Spinal cord (tissue), 10 donors: ENCODE data around the gene PLEKHJ1. TPM values are rescaled to one million over a fixed set of nuclear protein-coding genes. Genes with fewer than 3 reads are reported as not detected.
A peak's percentile ranks its signal among the peaks of the same experiment; 100 is the strongest.

Source experiments
- DNase-seq, 6 donors: peaks; one replicate each; pipeline versions ENCODE4 v3.0.0 to v3.0.0-alpha.2; 2013 to 2015; ENCODE audit warnings: low spot score in 6 of 6, low read depth in 4 of 6
- H3K27ac ChIP-seq: one replicate; pipeline ENCODE4 v1.5.1; 2013; ENCODE audit warnings: low read depth, low read length, control low read depth
- H3K27me3 ChIP-seq: one replicate; pipeline ENCODE4 v1.6.1; 2013; ENCODE audit warnings: low read length; ENCODE audit not compliant: control insufficient read depth, insufficient read depth
- H3K36me3 ChIP-seq: one replicate; pipeline ENCODE4 v1.6.1; 2013; ENCODE audit warnings: low read length; ENCODE audit not compliant: control insufficient read depth, insufficient read depth
- H3K4me1 ChIP-seq: one replicate; pipeline ENCODE4 v1.6.1; 2013; ENCODE audit warnings: low read length; ENCODE audit not compliant: control insufficient read depth, insufficient read depth
- H3K4me3 ChIP-seq: one replicate; pipeline ENCODE4 v1.5.1; 2013; ENCODE audit warnings: low read depth, low read length, control low read depth
- H3K9me3 ChIP-seq: one replicate; pipeline ENCODE4 v1.6.1; 2013; ENCODE audit warnings: low read length; ENCODE audit not compliant: control insufficient read depth, insufficient read depth
- WGBS: methylation state at CpG from one replicate; pipeline ENCODE4 v1.1.5; 2013; ENCODE audit warnings: missing lambda C conversion rate; ENCODE audit not compliant: insufficient coverage; 5-methylcytosine and 5-hydroxymethylcytosine counted together
- polyA plus RNA-seq, 2 donors: library from polyadenylated mRNA; unstranded; fragments of 120-200 nt; gene quantifications; one replicate each; pipeline ENCODE4 v1.2.1, GENCODE V29; 2013; ENCODE audit not compliant: insufficient read length in 2 of 2
- total RNA-seq, 2 donors: library from RNA; depleted of rRNA in 1 of 2; stranded (reverse); fragments of 120-200 nt in 1 of 2; fragments of >200 nt in 1 of 2; gene quantifications; one replicate each; pipeline versions ENCODE4 v1.2.3 to v1.2.4, GENCODE V29; 2013 to 2014
- donor health status: healthy.

The PLEKHJ1 gene
- total and polyA plus RNA-seq, 4 donors, result 46.5 to 106 (median 84.2) TPM

- Histone ChIP-seq H3K9me3 (no peaks in the 10 kb centered on the region), H3K36me3 (peaks cover 80% of the 10 kb centered on the region), H3K27ac (no peak overlapping the region), H3K4me1 (peaks cover 44% of the 10 kb centered on the region), H3K4me3 (no peak overlapping the region), H3K27me3 (no peaks in the 10 kb centered on the region)
- DNase-seq, result no peak
- 79% methylated on average over 32 of the region's 32 CpGs for WGBS
Measured at GRCh38 chr19:2243274-2244124, 7.4 kb upstream of the PLEKHJ1 start.

DNA sequence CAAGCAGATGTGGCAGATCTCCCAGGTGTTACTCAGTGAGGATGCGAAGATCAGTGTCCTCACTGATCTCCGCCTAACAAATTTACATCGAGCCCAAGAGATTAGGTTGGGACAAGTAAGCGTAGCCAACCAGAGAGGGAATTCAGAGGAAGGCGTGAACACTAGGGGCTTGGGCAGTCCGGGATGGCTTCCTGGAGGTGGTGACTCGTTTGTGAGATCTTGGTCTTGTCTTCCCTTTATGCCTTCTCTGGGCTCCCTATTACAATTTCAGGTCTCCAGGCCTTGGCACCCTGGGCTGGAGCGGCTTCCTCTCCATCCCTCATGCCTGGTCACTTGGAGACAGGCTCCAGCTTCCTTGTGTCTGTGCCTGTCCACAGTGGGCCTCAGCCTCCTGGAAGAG is 6.7 kb upstream of the PLEKHJ1 start:
- Histone ChIP-seq H3K4me1 (peaks cover 49% of the 10 kb centered on the region), H3K9me3 (no peaks in the 10 kb centered on the region), H3K36me3 (peaks cover 78% of the 10 kb centered on the region), H3K27ac (no peak overlapping the region), H3K4me3 (no peak overlapping the region), H3K27me3 (no peaks in the 10 kb centered on the region)
- DNase-seq, result no peak
- 97% methylated on average over 7 of the region's 8 CpGs for WGBS

DNA sequence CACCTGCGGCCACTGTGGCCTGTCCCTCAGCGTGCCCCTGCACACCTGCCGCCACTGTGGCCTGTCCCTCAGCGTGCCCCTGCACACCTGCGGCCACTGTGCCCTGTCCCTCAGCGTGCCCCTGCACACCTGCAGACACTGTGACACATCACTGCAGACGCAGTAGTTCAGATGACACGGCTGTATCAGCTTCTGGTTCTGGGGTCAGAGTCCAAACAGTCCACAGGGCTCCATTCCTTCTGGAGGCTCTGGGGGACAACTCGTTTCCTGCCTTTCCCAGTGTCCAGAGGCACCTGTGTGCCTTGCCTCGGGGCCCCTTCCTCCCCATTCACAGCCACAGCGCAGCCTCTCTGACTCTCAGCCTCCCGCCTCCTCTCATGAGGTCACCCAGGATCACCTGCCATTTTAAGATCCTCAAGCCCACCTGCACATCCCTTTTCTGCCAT is 6.0 kb upstream of the PLEKHJ1 start:
- H3K36me3 ChIP-seq, result peaks cover 71% of the 10 kb centered on the region
- no peak for DNase-seq
- H3K4me1 ChIP-seq, result peaks cover 56% of the 10 kb centered on the region
- 92% methylated on average over 11 of the region's 12 CpGs for WGBS
- no peak overlapping the region for H3K4me3 ChIP-seq
- no peak overlapping the region for H3K27ac ChIP-seq
- no peaks in the 10 kb centered on the region for H3K27me3 ChIP-seq
- no peaks in the 10 kb centered on the region for H3K9me3 ChIP-seq

GRCh38 chr19:2240881-2241760 is 5.0 kb upstream of the PLEKHJ1 start:
- DNase-seq, result no peak
- Histone ChIP-seq H3K9me3 (no peaks in the 10 kb centered on the region), H3K4me1 (peaks cover 54% of the 10 kb centered on the region), H3K27me3 (no peaks in the 10 kb centered on the region), H3K27ac (no peak overlapping the region), H3K36me3 (peaks cover 61% of the 10 kb centered on the region), H3K4me3 (no peak overlapping the region)
- WGBS, result 82% methylated on average over 38 of the region's 41 CpGs

DNA sequence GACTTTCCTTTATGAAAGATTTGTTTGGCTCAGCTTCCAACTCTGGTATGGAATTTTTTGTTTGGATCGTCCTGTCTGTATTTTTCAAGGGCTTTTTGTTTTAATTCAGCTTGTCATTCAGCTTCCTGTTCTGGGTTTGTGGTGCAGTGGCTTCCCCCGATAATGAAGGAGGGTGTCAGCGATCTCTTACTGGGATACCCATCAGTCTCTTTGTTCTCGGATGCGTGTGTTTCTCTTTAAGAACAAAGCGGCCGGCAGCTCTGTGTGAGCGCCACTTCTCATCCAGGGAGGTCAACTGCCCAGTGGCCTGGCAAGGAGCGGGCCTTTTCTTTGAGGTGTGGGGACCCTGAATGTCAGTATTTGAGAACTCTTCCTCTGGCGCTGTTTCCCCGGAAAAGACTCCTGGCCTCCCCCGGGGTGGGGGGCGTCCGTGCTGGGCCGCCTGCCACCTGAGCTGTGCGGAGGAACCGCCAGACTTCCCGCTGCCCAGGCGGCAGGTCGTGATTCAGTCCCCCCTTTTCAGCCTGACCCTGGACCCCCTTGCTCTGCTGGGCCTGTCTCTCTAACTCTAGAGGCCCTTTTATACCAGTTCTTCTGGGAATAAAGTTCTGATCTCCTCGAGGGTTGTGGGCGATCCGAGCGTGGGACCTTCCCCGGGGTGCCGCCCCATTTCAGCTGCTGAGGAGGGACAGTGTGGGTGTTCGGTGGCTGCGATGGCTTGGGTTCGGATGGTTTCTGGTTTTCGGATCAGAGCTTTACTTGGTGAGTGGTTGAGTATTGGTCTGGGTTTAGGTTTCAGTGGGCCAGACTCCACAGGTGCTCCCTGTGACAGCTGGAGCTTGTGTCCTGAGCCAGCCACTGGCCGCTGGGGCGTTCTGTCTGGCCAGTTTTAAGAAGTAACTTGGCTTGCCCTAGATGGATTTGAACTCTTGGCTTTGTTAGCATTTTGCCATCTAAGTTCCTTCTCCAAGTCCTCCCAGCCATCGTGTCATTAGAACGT is 3.9 kb upstream of the PLEKHJ1 start:
- 25% methylated on average over 32 of the region's 34 CpGs for WGBS
- peak in 1 of 6 donors; percentile 34 for DNase-seq

DNA sequence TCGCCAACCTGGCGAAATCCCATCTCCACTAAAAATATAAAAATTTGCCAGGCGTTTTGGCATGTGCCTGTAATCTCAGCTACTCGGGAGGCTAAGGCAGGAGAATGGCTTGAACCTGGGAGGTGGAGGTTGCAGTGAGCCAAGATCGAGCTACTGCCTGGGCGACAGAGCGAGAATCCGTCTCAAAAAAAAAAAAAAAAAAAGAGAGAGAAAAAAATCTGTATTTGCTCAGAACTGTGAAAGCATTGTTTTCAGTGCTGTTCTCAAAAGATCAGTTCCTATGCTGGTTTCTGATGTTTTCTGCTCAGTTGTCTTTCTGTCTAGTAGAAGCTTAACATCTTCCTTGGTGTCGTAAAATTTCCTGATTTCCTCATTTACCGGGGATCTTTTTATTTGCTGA is 3.0 kb upstream of the PLEKHJ1 start:
- Histone ChIP-seq H3K4me1 (peaks cover 68% of the 10 kb centered on the region), H3K4me3 (peak overlapping the region; percentile 38), H3K27me3 (no peaks in the 10 kb centered on the region), H3K27ac (peak overlapping the region; percentile 69), H3K9me3 (no peaks in the 10 kb centered on the region), H3K36me3 (peaks cover 54% of the 10 kb centered on the region)
- DNase-seq, result no peak
- 60% methylated on average over 1 of the region's 10 CpGs for WGBS

More for the DNA sequence above, 3.9 kb upstream of the PLEKHJ1 start:
- peaks cover 59% of the 10 kb centered on the region for H3K4me1 ChIP-seq
- no peaks in the 10 kb centered on the region for H3K9me3 ChIP-seq
- H3K27ac ChIP-seq, result peak overlapping the region; percentile 69
- no peaks in the 10 kb centered on the region for H3K27me3 ChIP-seq
- peaks cover 54% of the 10 kb centered on the region for H3K36me3 ChIP-seq
- H3K4me3 ChIP-seq, result peak overlapping the region; percentile 38

DNA sequence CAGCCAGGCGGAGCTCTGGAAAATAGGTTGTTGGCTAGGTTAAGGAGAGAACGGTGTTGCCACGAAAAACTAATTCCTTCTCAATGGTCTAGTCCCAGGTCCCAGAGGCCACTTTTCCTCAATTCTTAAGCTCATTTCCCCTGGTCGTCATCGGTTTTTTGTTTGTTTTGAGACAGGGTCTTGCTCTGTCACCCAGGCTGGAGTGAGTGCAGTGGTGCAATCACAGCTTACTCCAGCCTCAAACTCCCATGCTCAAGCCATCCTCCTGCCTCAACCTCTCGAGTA is 1.7 kb upstream of the PLEKHJ1 start:
- H3K27me3 ChIP-seq, result no peaks in the 10 kb centered on the region
- DNase-seq, result no peak
- H3K27ac ChIP-seq, result no peak overlapping the region
- WGBS, result 83% methylated on average over 2 of the region's 6 CpGs
- peaks cover 77% of the 10 kb centered on the region for H3K4me1 ChIP-seq
- peaks cover 54% of the 10 kb centered on the region for H3K36me3 ChIP-seq
- no peaks in the 10 kb centered on the region for H3K9me3 ChIP-seq
- peak overlapping the region; percentile 68 for H3K4me3 ChIP-seq

DNA sequence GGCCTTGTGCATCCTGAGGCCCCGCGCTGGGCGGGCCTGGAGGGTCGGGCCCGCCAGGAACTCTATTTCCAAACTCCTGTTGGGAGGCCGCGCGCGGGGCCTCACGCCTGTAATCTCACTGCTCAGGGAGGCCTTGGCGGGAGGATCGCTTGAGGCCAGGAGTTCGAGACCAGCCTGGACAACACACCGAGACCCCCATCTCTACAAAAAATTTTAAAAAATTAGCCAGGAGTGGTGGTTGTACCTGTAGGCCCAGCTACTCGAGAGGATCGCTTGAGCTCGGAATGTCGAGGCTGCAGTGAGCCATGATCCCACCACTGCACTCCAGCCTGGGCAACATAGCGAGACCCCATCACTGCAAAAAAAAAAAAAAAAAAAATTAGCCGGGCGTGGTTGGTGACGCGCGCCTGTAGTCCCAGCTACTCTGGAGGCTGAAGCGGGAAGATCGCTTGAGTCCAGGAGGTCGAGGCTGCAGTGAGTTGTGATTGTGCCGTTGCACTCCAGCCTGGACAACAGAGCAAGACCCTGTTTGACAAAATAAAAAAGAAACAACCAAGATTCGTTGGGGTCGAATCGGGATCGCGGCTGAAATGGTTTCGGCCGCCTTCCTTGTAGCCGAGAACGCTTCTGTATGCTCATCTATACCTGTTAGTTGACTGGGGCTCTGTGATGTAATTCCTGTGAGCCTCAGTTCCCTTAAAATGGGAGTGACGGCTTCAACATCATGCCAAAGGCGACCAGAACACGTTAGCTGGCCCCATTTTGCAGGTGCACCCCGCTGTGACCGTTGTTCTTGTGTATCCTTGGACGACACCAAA is 1.1 kb upstream of the PLEKHJ1 start:
- no peaks in the 10 kb centered on the region for H3K27me3 ChIP-seq
- H3K4me1 ChIP-seq, result peaks cover 74% of the 10 kb centered on the region
- DNase-seq, result peak in 1 of 6 donors; percentile 15
- peaks cover 59% of the 10 kb centered on the region for H3K36me3 ChIP-seq
- H3K27ac ChIP-seq, result peak overlapping the region; percentile 98
- peak overlapping the region; percentile 68 for H3K4me3 ChIP-seq
- WGBS, result 46% methylated on average over 38 of the region's 43 CpGs
- no peaks in the 10 kb centered on the region for H3K9me3 ChIP-seq
